Uterus (tissue), 4 donors: ENCODE data around the gene EPHA7. TPM values are rescaled to one million over a fixed set of nuclear protein-coding genes. Genes with fewer than 3 reads are reported as not detected.

ENCODE experiments used
- DNase-seq, 2 donors: peaks; one replicate each; pipeline ENCODE4 v3.0.0-alpha.2; 2019 to 2020
- H3K27ac ChIP-seq, 2 donors: fragments of 200-600 bp; sonication (generic); 1 replicate in 1 of 2; 2 replicates in 1 of 2; pipeline ENCODE4 v1.5.1; 2016 to 2018
- H3K27me3 ChIP-seq, 2 donors: fragments of 200-600 bp; sonication (generic); one replicate each; pipeline ENCODE4 v1.5.1; 2018 to 2019; ENCODE audit warnings: control low read depth in 1 of 2
- H3K36me3 ChIP-seq, 2 donors: fragments of 200-600 bp; sonication (generic); one replicate each; pipeline ENCODE4 v1.5.1; 2019; ENCODE audit warnings: control low read depth in 1 of 2
- H3K4me1 ChIP-seq, 2 donors: fragments of 200-600 bp; sonication (generic); one replicate each; pipeline ENCODE4 v1.5.1; 2018 to 2019; ENCODE audit warnings: control low read depth in 1 of 2
- H3K4me3 ChIP-seq, 2 donors: fragments of 200-600 bp; sonication (generic); 1 replicate in 1 of 2; 2 replicates in 1 of 2; pipeline ENCODE4 v1.5.1; 2018 to 2019; ENCODE audit warnings: mild to moderate bottlenecking in 1 of 2
- H3K9me3 ChIP-seq, 2 donors: fragments of 200-600 bp; sonication (generic); one replicate each; pipeline ENCODE4 v1.5.1; 2019; ENCODE audit warnings: control low read depth in 1 of 2
- CTCF ChIP-seq, 4 experiments: fragments of 200-600 bp in 2 of 4; fragments of 450-650 bp in 2 of 4; sonication (generic) in 2 of 4; IDR thresholded peaks; one replicate each; pipeline ENCODE4 v1.5.1; 2016 to 2019; ENCODE audit warnings: antibody characterized with exemption in 4 of 4, mild to moderate bottlenecking in 2 of 4, moderate library complexity in 1 of 4
- POLR2A ChIP-seq, 2 donors: fragments of 450-650 bp; IDR thresholded peaks; one replicate each; pipeline ENCODE4 v1.6.1; 2016; ENCODE audit warnings: antibody characterized with exemption in 2 of 2, mild to moderate bottlenecking in 1 of 2, moderate library complexity in 1 of 2
- intact Hi-C: fragments of 100-400 bp; cut with DNase I; formaldehyde crosslinking; loops from one replicate; pipeline ENCODE4 v1.15.1; 2023; ENCODE audit warnings: low total_unique reads
- total RNA-seq, 4 donors: library from RNA; depleted of rRNA in 3 of 4; stranded (reverse); fragments of >200 nt in 3 of 4; gene quantifications; one replicate each; pipeline versions ENCODE4 v1.1.0 to v1.2.4, GENCODE V29; 2014 to 2023
- donor health status: DM: yes; HTN: yes; CAD: no.

EPHA7 gene
- total RNA-seq, 4 donors from 2014 or later, result 0.77 to 46.8 (median 2.1) TPM

- Histone ChIP-seq H3K27ac (no peak overlapping the region), H3K27me3 (no peaks in the 10 kb centered on the region), H3K4me3 (no peak overlapping the region), H3K36me3 (no peaks in the 10 kb centered on the region), H3K4me1 (no peaks in the 10 kb centered on the region), H3K9me3 (no peaks in the 10 kb centered on the region)
- intact Hi-C loops, result no loop called here
- TF ChIP-seq POLR2A (IDR thresholded peaks at IDR 0.05) (no peak), CTCF (IDR thresholded peaks at IDR 0.05) (no peak)
- DNase-seq, result no peak
Measured at GRCh38 chr6:93304505-93304904, 114.9 kb downstream of the EPHA7 start.

GRCh38 chr6:93300661-93301060 is 118.7 kb downstream of the EPHA7 start:
- H3K4me3 ChIP-seq, result no peak overlapping the region
- no peak overlapping the region for H3K27ac ChIP-seq
- no peaks in the 10 kb centered on the region for H3K36me3 ChIP-seq
- intact Hi-C loops, result no loop called here
- no peak for DNase-seq
- TF ChIP-seq CTCF (IDR thresholded peaks at IDR 0.05) (no peak), POLR2A (IDR thresholded peaks at IDR 0.05) (no peak)
- H3K4me1 ChIP-seq, result no peaks in the 10 kb centered on the region
- H3K27me3 ChIP-seq, result no peaks in the 10 kb centered on the region
- H3K9me3 ChIP-seq, result no peaks in the 10 kb centered on the region

- Histone ChIP-seq H3K4me3 (no peak overlapping the region), H3K9me3 (no peaks in the 10 kb centered on the region), H3K36me3 (no peaks in the 10 kb centered on the region), H3K27me3 (no peaks in the 10 kb centered on the region), H3K4me1 (no peaks in the 10 kb centered on the region), H3K27ac (no peak overlapping the region)
- intact Hi-C loops, result no loop called here
- DNase-seq, result no peak
- TF ChIP-seq CTCF (IDR thresholded peaks at IDR 0.05) (no peak), POLR2A (IDR thresholded peaks at IDR 0.05) (no peak)
Measured at GRCh38 chr6:93299622-93300021, 119.7 kb downstream of the EPHA7 start.

- intact Hi-C loops, result no loop called here
- Histone ChIP-seq H3K36me3 (no peaks in the 10 kb centered on the region), H3K4me1 (no peaks in the 10 kb centered on the region), H3K27me3 (no peaks in the 10 kb centered on the region), H3K27ac (no peak overlapping the region), H3K4me3 (no peak overlapping the region), H3K9me3 (no peaks in the 10 kb centered on the region)
- TF ChIP-seq POLR2A (IDR thresholded peaks at IDR 0.05), result no peak
- no peak for TF ChIP-seq CTCF (IDR thresholded peaks at IDR 0.05)
- no peak for DNase-seq
Measured at GRCh38 chr6:93295631-93296030, 123.7 kb downstream of the EPHA7 start.

- no peaks in the 10 kb centered on the region for H3K27me3 ChIP-seq
- no peaks in the 10 kb centered on the region for H3K9me3 ChIP-seq
- TF ChIP-seq POLR2A (IDR thresholded peaks at IDR 0.05), result no peak
- TF ChIP-seq CTCF (IDR thresholded peaks at IDR 0.05), result no peak
- H3K27ac ChIP-seq, result no peak overlapping the region
- intact Hi-C loops, result no loop called here
- no peak overlapping the region for H3K4me3 ChIP-seq
- DNase-seq, result no peak
- H3K4me1 ChIP-seq, result no peaks in the 10 kb centered on the region
- no peaks in the 10 kb centered on the region for H3K36me3 ChIP-seq
Measured at GRCh38 chr6:93294879-93295278, 124.5 kb downstream of the EPHA7 start.
